Cardiac septum (tissue), 1 donor: ENCODE measurements around the gene CHSY1. TPM values are rescaled to one million over a fixed set of nuclear protein-coding genes. Genes with fewer than 3 reads are reported as not detected.
"Not testable (repeated sequence)": the region's sequence is repeated elsewhere in the genome, so short reads cannot be mapped to it uniquely, and the experiment has no call there.

ENCODE experiments used
- DNase-seq: peaks from one replicate; pipeline ENCODE4 v3.0.0-alpha.2; 2020; ENCODE audit warnings: low spot score
- intact Hi-C: fragments of 100-400 bp; cut with DNase I; formaldehyde crosslinking; loops from one replicate; pipeline ENCODE4 v1.14.0; 2022
- total RNA-seq: library from RNA; stranded (reverse); fragmentation: NEBNext Ultra II Directional; extraction: Animal tissue kit (Norgen Biotek cat#: 25700); gene quantifications from one replicate; pipeline ENCODE4 v1.2.1, GENCODE V29; 2021
- donor health status: DM: no; HTN: no; CAD: no.

CHSY1 gene
- total RNA-seq, 1 donor from 2014 or later: 17.5 TPM

- DNase-seq: no peak
- intact Hi-C loops: no loop called here
Measured at GRCh38 chr15:101131489-101132389, 120.1 kb downstream of the CHSY1 start.

DNA sequence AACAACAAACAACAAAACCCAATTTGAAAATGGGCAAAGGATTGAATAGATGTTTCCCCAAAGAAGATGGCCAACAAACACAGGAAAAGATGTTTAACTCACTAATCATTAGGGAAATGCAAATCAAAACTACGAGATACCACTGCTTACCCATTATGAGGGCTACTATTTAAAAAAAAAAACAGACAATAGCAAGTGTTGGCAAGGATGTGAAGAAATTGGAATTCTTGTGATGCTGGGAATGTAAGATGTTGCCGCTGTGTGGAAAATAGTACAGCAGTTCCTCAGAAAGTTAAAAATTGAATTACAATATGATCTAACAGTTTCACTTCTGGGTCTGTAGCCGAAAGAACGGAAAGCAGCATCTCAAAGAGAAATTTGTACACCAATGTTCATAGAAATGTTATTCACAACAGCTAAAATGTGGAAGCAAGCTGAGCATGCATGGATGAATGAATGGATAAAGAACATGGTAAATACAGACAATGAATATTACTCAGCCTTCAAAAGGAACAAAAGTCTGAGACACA lies 121.9 kb downstream of the CHSY1 start:
- intact Hi-C loops: loop anchor here (5.0 kb wide), 1 partner anchor 32 kb away; no protein-coding TSS in a partner anchor
- DNase-seq: no peak

DNA sequence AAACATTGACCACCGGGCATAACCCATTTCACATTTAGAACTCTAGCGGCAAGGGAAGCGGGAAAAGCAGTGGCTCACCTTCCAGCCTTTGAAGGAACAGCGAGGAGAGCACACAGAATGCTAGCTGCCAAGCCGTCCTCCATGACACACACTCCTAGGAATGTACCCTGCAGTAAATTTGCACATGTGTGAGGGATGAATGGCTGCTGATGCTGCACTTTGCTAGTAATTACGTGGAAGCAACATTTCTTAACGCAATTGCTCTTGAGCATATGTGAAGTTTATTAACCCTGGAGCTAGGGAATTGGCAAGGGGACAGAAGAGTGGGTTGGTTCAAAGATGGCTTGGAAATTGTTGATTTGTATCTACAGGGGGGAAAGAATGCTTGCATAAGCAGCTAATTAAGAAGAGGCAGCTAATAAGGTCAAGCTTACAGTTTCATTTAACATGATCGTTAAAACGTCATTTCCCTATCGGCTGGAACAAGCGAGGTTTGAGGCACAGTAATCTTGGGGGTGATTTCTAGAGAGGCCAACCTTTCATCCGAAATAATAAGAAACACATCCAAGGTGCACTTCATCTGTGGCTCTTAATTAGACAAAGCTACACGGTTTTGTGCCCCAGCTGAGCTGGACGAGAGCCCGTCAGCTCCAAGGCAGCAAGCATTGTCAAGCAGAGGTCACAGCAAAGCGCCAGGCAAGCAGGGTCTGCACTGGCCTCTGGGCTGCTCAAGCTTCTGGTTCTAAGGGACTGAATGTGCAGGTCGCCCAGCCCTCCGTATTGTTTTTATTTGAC lies 123.4 kb downstream of the CHSY1 start:
- DNase-seq: no peak
- intact Hi-C loops: loop anchor here (5.0 kb wide), 1 partner anchor 34 kb away; no protein-coding TSS in a partner anchor

- DNase-seq: no peak
- intact Hi-C loops: loop anchor here (5.0 kb wide), 1 partner anchor 35 kb away; no protein-coding TSS in a partner anchor
Measured at GRCh38 chr15:101127506-101128076, 124.3 kb downstream of the CHSY1 start.

- intact Hi-C loops: loop anchor here (5.0 kb wide), 1 partner anchor 35 kb away; no protein-coding TSS in a partner anchor
- DNase-seq: no peak
Measured at GRCh38 chr15:101126618-101127505, 125.0 kb downstream of the CHSY1 start.

GRCh38 chr15:101125881-101126428 lies 125.9 kb downstream of the CHSY1 start:
- not testable (repeated sequence) for DNase-seq
- intact Hi-C loops: loop anchor here (5.0 kb wide), 1 partner anchor 36 kb away; no protein-coding TSS in a partner anchor

Other genes with a start within 250 kb of the CHSY1 start
- gene SELENOS, start 25.4 kb upstream of the CHSY1 start, total RNA-seq: 51.6 TPM
- 26.0 TPM for gene SNRPA1, start 43.2 kb upstream of the CHSY1 start, total RNA-seq
- 10.6 TPM for gene PCSK6, start 237.7 kb upstream of the CHSY1 start, total RNA-seq